HG03571 (cell line): ENCODE results near the gene COA5.
"Not testable (repeated sequence)": the region's sequence is repeated elsewhere in the genome, so short reads cannot be mapped to it uniquely, and the experiment has no call there.

Source experiments
- ATAC-seq: cut with Tn5 transposase; IDR thresholded peaks from one replicate; pipeline ENCODE4 v1.9.1; 2021; ENCODE audit not compliant: unreplicated experiment

The COA5 gene

GRCh38 chr2:98607104-98607503 is 1.2 kb downstream of the COA5 start:
- no peak for ATAC-seq

GRCh38 chr2:98606431-98606830 is 1.9 kb downstream of the COA5 start:
- ATAC-seq: no peak

GRCh38 chr2:98605076-98605475 is 3.2 kb downstream of the COA5 start:
- ATAC-seq: no peak

- no peak for ATAC-seq
Measured at GRCh38 chr2:98604547-98604946, 3.8 kb downstream of the COA5 start.

- peak; percentile 68 for ATAC-seq
Measured at GRCh38 chr2:98601532-98602132, 6.7 kb downstream of the COA5 start.

GRCh38 chr2:98598781-98599428 is 9.4 kb downstream of the COA5 start:
- no peak for ATAC-seq

- ATAC-seq: not testable (repeated sequence)
Measured at GRCh38 chr2:98594665-98595064, 13.6 kb downstream of the COA5 start.

- no peak for ATAC-seq
Measured at GRCh38 chr2:98592565-98592964, 15.7 kb downstream of the COA5 start.

GRCh38 chr2:98589489-98589888 is 18.8 kb downstream of the COA5 start:
- no peak for ATAC-seq

GRCh38 chr2:98588880-98589431 is 19.4 kb downstream of the COA5 start:
- ATAC-seq: no peak

GRCh38 chr2:98586551-98587140 is 21.7 kb downstream of the COA5 start:
- ATAC-seq: no peak

GRCh38 chr2:98585386-98585785 is 22.9 kb downstream of the COA5 start:
- no peak for ATAC-seq

GRCh38 chr2:98583816-98584618 is 24.3 kb downstream of the COA5 start:
- ATAC-seq: no peak

- no peak for ATAC-seq
Measured at GRCh38 chr2:98583276-98583675, 25.0 kb downstream of the COA5 start.

- no peak for ATAC-seq
Measured at GRCh38 chr2:98582523-98582922, 25.8 kb downstream of the COA5 start.

- ATAC-seq: no peak
Measured at GRCh38 chr2:98580656-98581284, 27.5 kb downstream of the COA5 start.

GRCh38 chr2:98579926-98580325 is 28.4 kb downstream of the COA5 start:
- no peak for ATAC-seq

- ATAC-seq: no peak
Measured at GRCh38 chr2:98578231-98578630, 30.1 kb downstream of the COA5 start.

- no peak for ATAC-seq
Measured at GRCh38 chr2:98577313-98577712, 31.0 kb downstream of the COA5 start.

GRCh38 chr2:98576666-98577312 is 31.5 kb downstream of the COA5 start:
- ATAC-seq: no peak
